Fibroblast of pulmonary artery (primary cell): ENCODE data around the gene ZNF227.

Source experiments
- DNase-seq: peaks from one replicate; pipeline ENCODE4 v3.0.0-alpha.2; 2010; ENCODE audit warnings: low read depth
- H3K4me3 ChIP-seq: replicated peaks from 2 replicates; pipeline ENCODE4 v1.5.1; 2011; ENCODE audit warnings: low read depth, mild to moderate bottlenecking, control low read depth, low read length, moderate library complexity
- CTCF ChIP-seq: IDR thresholded peaks from 2 replicates; pipeline ENCODE4 v1.5.1; 2011; ENCODE audit warnings: mild to moderate bottlenecking, control low read depth, low read length, inconsistent platforms; ENCODE audit errors: missing control alignments

The ZNF227 gene

GRCh38 chr19:44277331-44277730, 65.0 kb downstream of the ZNF227 start:
- H3K4me3 ChIP-seq = no peak overlapping the region
- no peak for DNase-seq
- TF ChIP-seq CTCF = no peak

- H3K4me3 ChIP-seq = no peak overlapping the region
- DNase-seq = peak; percentile 13
- no peak for TF ChIP-seq CTCF
These were observed 65.9 kb downstream of the ZNF227 start for GRCh38 chr19:44278181-44278690.

- no peak for DNase-seq
- no peak for TF ChIP-seq CTCF
- H3K4me3 ChIP-seq = no peak overlapping the region
These were observed 68.6 kb downstream of the ZNF227 start for GRCh38 chr19:44280916-44281315.

- H3K4me3 ChIP-seq = no peak overlapping the region
- no peak for TF ChIP-seq CTCF
- no peak for DNase-seq
These were observed 70.5 kb downstream of the ZNF227 start for GRCh38 chr19:44282846-44283245.

GRCh38 chr19:44284968-44285367, 72.6 kb downstream of the ZNF227 start:
- no peak for TF ChIP-seq CTCF
- DNase-seq = no peak
- H3K4me3 ChIP-seq = no peak overlapping the region
